IMR-90 (cell line): ENCODE data around the gene PPP1R3D. TPM values are rescaled to one million over a fixed set of nuclear protein-coding genes. Genes with fewer than 3 reads are reported as not detected.

Source experiments
- ATAC-seq: fragments of 200-7000 bp; cut with Tn5 transposase; 2 replicates; pipeline ENCODE4 v1.9.1; 2020; ENCODE audit warnings: low read depth, mild to moderate bottlenecking, moderate library complexity
- BruUV-seq: library from RNA; stranded (reverse); fragments of 400-500 nt; replicated peaks from 2 replicates; lab custom pipeline; 2021; lab: Mats Ljungman, UMichigan
- CTCF ChIA-PET: fragments of 300-600 bp; formaldehyde crosslinking; extraction: SDS; loops from one replicate; lab custom pipeline; 2021; ENCODE audit warnings: antibody characterized with exemption; lab: Yijun Ruan, JAX
- POLR2A ChIA-PET: fragments of 300-600 bp; sonication (Branson Sonifier 250); formaldehyde crosslinking; loops from one replicate; lab custom pipeline; 2022; ENCODE audit warnings: antibody characterized with exemption; ENCODE audit not compliant: unreplicated experiment; lab: Charles Lee
- DNase-seq: peaks from one replicate; pipeline ENCODE4 v3.0.0; 2013
- H2AFZ ChIP-seq: replicated peaks from 2 replicates; pipeline ENCODE3; 2013; ENCODE audit warnings: low read length, mild to moderate bottlenecking; ENCODE audit not compliant: poor library complexity
- H2AK5ac ChIP-seq: 2 replicates; pipeline ENCODE4 v1.6.1; 2013; ENCODE audit warnings: low read depth, low read length, inconsistent platforms
- H2AK9ac ChIP-seq: replicated peaks from 2 replicates; pipeline ENCODE3; 2013; ENCODE audit warnings: mild to moderate bottlenecking, low read depth, low read length, moderate library complexity; ENCODE audit not compliant: poor library complexity
- H2BK120ac ChIP-seq: 2 replicates; pipeline ENCODE4 v1.6.1; 2013; ENCODE audit warnings: low read depth, low read length, inconsistent platforms
- H2BK15ac ChIP-seq: 3 replicates; pipeline ENCODE4 v1.6.1; 2013; ENCODE audit warnings: low read depth, low read length, inconsistent platforms
- H2BK20ac ChIP-seq: 2 replicates; pipeline ENCODE4 v1.6.1; 2013; ENCODE audit warnings: low read depth, mild to moderate bottlenecking, inconsistent platforms, low read length, moderate library complexity
- H2BK5ac ChIP-seq: 2 replicates; pipeline ENCODE4 v1.6.1; 2013; ENCODE audit warnings: mild to moderate bottlenecking, low read depth, low read length, inconsistent platforms; ENCODE audit not compliant: poor library complexity, severe bottlenecking
- H3K14ac ChIP-seq: replicated peaks from 2 replicates; pipeline ENCODE4 v1.6.1; 2013; ENCODE audit warnings: low read depth, low read length, inconsistent platforms
- H3K18ac ChIP-seq: 2 replicates; pipeline ENCODE4 v1.6.1; 2013; ENCODE audit warnings: low read depth, low read length, control low read depth
- H3K23ac ChIP-seq: 2 replicates; pipeline ENCODE4 v1.6.1; 2013; ENCODE audit warnings: low read depth, low read length, inconsistent platforms
- H3K27ac ChIP-seq: 2 replicates; pipeline ENCODE4 v1.5.1; 2013; ENCODE audit warnings: mild to moderate bottlenecking, control low read depth, low read length; ENCODE audit not compliant: insufficient read depth
- H3K27me3 ChIP-seq: 2 replicates; pipeline ENCODE4 v1.6.1; 2013; ENCODE audit warnings: low read length; ENCODE audit not compliant: control insufficient read depth, insufficient read depth
- H3K36me3 ChIP-seq: 2 replicates; pipeline ENCODE4 v1.6.1; 2013; ENCODE audit warnings: low read length, mixed read lengths; ENCODE audit not compliant: control insufficient read depth, insufficient read depth
- H3K4ac ChIP-seq: 2 replicates; pipeline ENCODE4 v1.6.1; 2013; ENCODE audit warnings: low read depth, low read length, inconsistent platforms
- H3K4me1 ChIP-seq: 2 replicates; pipeline ENCODE4 v1.6.1; 2013; ENCODE audit warnings: low read length, mixed read lengths; ENCODE audit not compliant: control insufficient read depth, insufficient read depth
- H3K4me2 ChIP-seq: 2 replicates; pipeline ENCODE4 v1.6.1; 2013; ENCODE audit warnings: low read depth, mild to moderate bottlenecking, control low read depth, low read length, moderate library complexity
- H3K4me3 ChIP-seq: 2 replicates; pipeline ENCODE4 v1.5.1; 2013; ENCODE audit warnings: low read depth, mild to moderate bottlenecking, control low read depth, low read length, moderate library complexity; ENCODE audit not compliant: insufficient read depth
- H3K56ac ChIP-seq: 2 replicates; pipeline ENCODE4 v1.6.1; 2013; ENCODE audit warnings: low read length, inconsistent platforms; ENCODE audit not compliant: insufficient read depth; ENCODE audit errors: extremely low read depth
- H3K79me1 ChIP-seq, 2 experiments: 2 replicates each; pipeline ENCODE4 v1.6.1; 2013; ENCODE audit warnings: low read length in 2 of 2, inconsistent platforms in 1 of 2, low read depth in 1 of 2
- H3K9ac ChIP-seq: 2 replicates; pipeline ENCODE4 v1.6.1; 2013; ENCODE audit warnings: low read depth, low read length, control low read depth
- H3K9me1 ChIP-seq: 2 replicates; pipeline ENCODE4 v1.6.1; 2013; ENCODE audit warnings: low read length, inconsistent platforms; ENCODE audit not compliant: insufficient read depth
- H3K9me3 ChIP-seq: 2 replicates; pipeline ENCODE4 v1.6.1; 2013; ENCODE audit warnings: low read length; ENCODE audit not compliant: control insufficient read depth, insufficient read depth
- H4K20me1 ChIP-seq: 2 replicates; pipeline ENCODE4 v1.6.1; 2013; ENCODE audit warnings: low read length, inconsistent platforms; ENCODE audit not compliant: insufficient read depth
- H4K5ac ChIP-seq: 2 replicates; pipeline ENCODE4 v1.6.1; 2013; ENCODE audit warnings: mild to moderate bottlenecking, low read depth, low read length, control low read depth
- H4K8ac ChIP-seq, 2 experiments: 2 replicates each; pipeline ENCODE4 v1.6.1; 2013; ENCODE audit warnings: low read depth in 2 of 2, low read length in 2 of 2, control low read depth in 1 of 2, inconsistent platforms in 1 of 2
- H4K91ac ChIP-seq: 2 replicates; pipeline ENCODE4 v1.6.1; 2013; ENCODE audit warnings: low read depth, low read length, inconsistent platforms; ENCODE audit not compliant: insufficient read depth
- NFE2L2 ChIP-seq: fragments of 150-350 bp; IDR thresholded peaks from 2 replicates; pipeline ENCODE4 v1.6.1; 2016; ENCODE audit warnings: low read depth, mild to moderate bottlenecking, low read length
- RFX5 ChIP-seq: IDR thresholded peaks from 2 replicates; pipeline ENCODE4 v1.8.0; 2012; ENCODE audit warnings: low read depth, mild to moderate bottlenecking, low read length, moderate library complexity
- SMC3 ChIP-seq: fragments of 150-350 bp; IDR thresholded peaks from 2 replicates; pipeline ENCODE4 v1.6.1; 2016; ENCODE audit warnings: low read depth, mild to moderate bottlenecking, antibody characterized with exemption, low read length, moderate library complexity
- WGBS, 2 experiments: methylation state at CpG; one replicate each; pipeline versions ENCODE4 v1.1.5 to v1.1.7; 2013; ENCODE audit warnings: missing lambda C conversion rate in 2 of 2; ENCODE audit not compliant: insufficient read length in 1 of 2; ENCODE audit errors: extremely low coverage in 2 of 2; 5-methylcytosine and 5-hydroxymethylcytosine counted together
- dilution Hi-C: fragments of 300-500 bp; cut with HindIII; formaldehyde crosslinking; loops from one replicate; pipeline ENCODE4 v1.14.3; 2018; ENCODE audit warnings: low sequenced_read_pairs; ENCODE audit not compliant: unreplicated experiment
- in situ Hi-C: fragments of 300-500 bp; cut with MboI; formaldehyde crosslinking; loops from 3 replicates; pipeline ENCODE4 v1.14.3; 2019; ENCODE audit warnings: low sequenced_read_pairs, inconsistent platforms, mixed read lengths
- intact Hi-C: fragments of 100-400 bp; cut with micrococcal nuclease; formaldehyde crosslinking; loops from 2 replicates; pipeline ENCODE4 v1.10.0; 2022
- polyA plus RNA-seq, 3 experiments: library from polyadenylated mRNA; depleted of rRNA; stranded (reverse); fragments of >200 nt; gene quantifications; 2 replicates each; pipeline ENCODE4 v1.2.3, GENCODE V29; 2012; ENCODE audit warnings: low replicate concordance in 1 of 3
- total RNA-seq: library from RNA; depleted of rRNA; stranded (reverse); fragments of >200 nt; gene quantifications from 2 replicates; pipeline ENCODE4 v1.2.3, GENCODE V29; 2012
- TF ChIP-seq, protein P1 (sequence below): fragments of 150-350 bp; IDR thresholded peaks from 2 replicates; pipeline ENCODE4 v1.6.1; 2016; ENCODE audit warnings: low read depth, mild to moderate bottlenecking, low read length, moderate library complexity, borderline replicate concordance

PPP1R3D gene
- total and polyA plus RNA-seq, 2 of the 4 experiments (the other 2 are of a cell fraction): 1.6 to 2.7 TPM

DNA sequence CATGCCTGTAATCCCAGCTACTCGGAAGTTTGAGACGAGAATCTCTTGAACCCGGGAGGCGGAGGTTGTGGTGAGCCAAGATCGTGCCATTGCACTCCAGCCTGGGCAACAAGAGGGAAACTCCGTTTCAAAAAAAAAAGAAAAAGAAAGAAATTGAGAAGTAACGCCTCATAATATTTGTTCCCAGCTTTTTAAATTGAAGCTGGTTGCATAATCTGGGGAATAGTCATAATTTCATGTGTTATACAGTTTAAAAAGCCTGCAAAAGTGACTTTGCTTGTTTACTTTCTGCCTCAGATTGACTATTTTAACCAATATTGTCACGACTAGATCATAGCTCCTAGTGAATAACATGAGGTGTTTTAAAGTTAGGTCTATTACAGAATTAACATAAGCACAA, 7.3 kb upstream of the PPP1R3D start:
- H3K27ac ChIP-seq: no peak overlapping the region
- no peak overlapping the region for H2AK9ac ChIP-seq
- CTCF ChIA-PET: interaction anchor here (1.3 kb wide), 1 partner anchor 13 kb away, joined by 5 read pairs; the partner anchor contains the start of gene SYCP2
- H3K18ac ChIP-seq: no peak overlapping the region
- H4K5ac ChIP-seq: no peak overlapping the region
- no peak overlapping the region for H3K9ac ChIP-seq
- H3K9me3 ChIP-seq: no peaks in the 10 kb centered on the region
- no peak for ATAC-seq
- no peak overlapping the region for H2BK20ac ChIP-seq
- no peak overlapping the region for H4K8ac ChIP-seq
- H3K4ac ChIP-seq: no peak overlapping the region
- POLR2A ChIA-PET: no interaction called here
- H2AK5ac ChIP-seq: no peak overlapping the region
- H2AFZ ChIP-seq: no peak overlapping the region
- H2BK120ac ChIP-seq: no peak overlapping the region
- no TSS peak for BruUV-seq
- TF ChIP-seq, protein P1, sequence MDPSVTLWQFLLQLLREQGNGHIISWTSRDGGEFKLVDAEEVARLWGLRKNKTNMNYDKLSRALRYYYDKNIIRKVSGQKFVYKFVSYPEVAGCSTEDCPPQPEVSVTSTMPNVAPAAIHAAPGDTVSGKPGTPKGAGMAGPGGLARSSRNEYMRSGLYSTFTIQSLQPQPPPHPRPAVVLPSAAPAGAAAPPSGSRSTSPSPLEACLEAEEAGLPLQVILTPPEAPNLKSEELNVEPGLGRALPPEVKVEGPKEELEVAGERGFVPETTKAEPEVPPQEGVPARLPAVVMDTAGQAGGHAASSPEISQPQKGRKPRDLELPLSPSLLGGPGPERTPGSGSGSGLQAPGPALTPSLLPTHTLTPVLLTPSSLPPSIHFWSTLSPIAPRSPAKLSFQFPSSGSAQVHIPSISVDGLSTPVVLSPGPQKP: no peak
- TF ChIP-seq RFX5 (no peak), NFE2L2 (no peak), SMC3 (no peak)
- H3K4me2 ChIP-seq: no peak overlapping the region
- H2BK15ac ChIP-seq: no peak overlapping the region
- H3K56ac ChIP-seq: no peak overlapping the region
- WGBS, 2 experiments: 100% methylated on average over 1 of the region's 8 CpGs; no CpG with 5 or more reads in 1 of the 2 experiments
- DNase-seq: no peak
- H2BK5ac ChIP-seq: no peak overlapping the region
- no peak overlapping the region for H4K91ac ChIP-seq
- H3K23ac ChIP-seq: no peak overlapping the region
- in situ Hi-C loops (no loop called here), intact Hi-C loops (loop anchor here (5.0 to 10.0 kb wide), 3 partner anchors 373 to 1237 kb away; no protein-coding TSS in a partner anchor), dilution Hi-C loops (no loop called here)
- peaks cover 11% of the 10 kb centered on the region for H3K36me3 ChIP-seq
- peaks cover 2% of the 10 kb centered on the region for H3K4me1 ChIP-seq
- H3K27me3 ChIP-seq: no peaks in the 10 kb centered on the region
- no peaks in the 10 kb centered on the region for H4K20me1 ChIP-seq
- H3K14ac ChIP-seq: no peak overlapping the region
- no peaks in the 10 kb centered on the region for H3K79me1 ChIP-seq
- H3K4me3 ChIP-seq: no peak overlapping the region
- H3K9me1 ChIP-seq: no peaks in the 10 kb centered on the region
